Colon (tissue), 2 donors: ENCODE data around the gene FH.

Experiments used
- FAIRE-seq: peaks from 2 replicates; lab custom pipeline; 2012; peaks lifted over from hg19 to GRCh38; lab: Jason Lieb, UNC
- donor health status: control.
- donor health status: control.

FH gene

GRCh38 chr1:241457421-241457820 is 62.1 kb downstream of the FH start:
- FAIRE-seq, result no peak

- no peak for FAIRE-seq
These were observed 62.8 kb downstream of the FH start for GRCh38 chr1:241456743-241457142.

GRCh38 chr1:241453732-241454131 is 65.8 kb downstream of the FH start:
- FAIRE-seq, result no peak

GRCh38 chr1:241451956-241452355 is 67.6 kb downstream of the FH start:
- no peak for FAIRE-seq
